Endothelial cell (in vitro differentiated cells): ENCODE results near the gene NAALADL2. TPM values are rescaled to one million over a fixed set of nuclear protein-coding genes. Genes with fewer than 3 reads are reported as not detected.

Experiments
- DNase-seq: peaks from one replicate; pipeline ENCODE4 v3.0.0; 2021; ENCODE audit warnings: low spot score
- H3K27ac Mint-ChIP-seq: one replicate; pipeline ENCODE4 v1.8.0; 2021; ENCODE audit warnings: mixed read lengths, inconsistent platforms; ENCODE audit not compliant: unreplicated experiment
- H3K27me3 Mint-ChIP-seq: one replicate; pipeline ENCODE4 v1.8.0; 2021; ENCODE audit warnings: mild to moderate bottlenecking, moderate library complexity, mixed read lengths, inconsistent platforms; ENCODE audit not compliant: unreplicated experiment
- H3K36me3 Mint-ChIP-seq: one replicate; pipeline ENCODE4 v1.8.0; 2021; ENCODE audit warnings: mild to moderate bottlenecking, low read depth, mixed read lengths, inconsistent platforms; ENCODE audit not compliant: unreplicated experiment
- H3K4me1 Mint-ChIP-seq: one replicate; pipeline ENCODE4 v1.8.0; 2021; ENCODE audit warnings: mild to moderate bottlenecking, mixed read lengths, inconsistent platforms; ENCODE audit not compliant: unreplicated experiment
- H3K4me3 Mint-ChIP-seq: one replicate; pipeline ENCODE4 v1.8.0; 2021; ENCODE audit warnings: mild to moderate bottlenecking, mixed read lengths, inconsistent platforms; ENCODE audit not compliant: unreplicated experiment
- H3K9me3 Mint-ChIP-seq: one replicate; pipeline ENCODE4 v1.8.0; 2021; ENCODE audit warnings: mixed read lengths, inconsistent platforms; ENCODE audit not compliant: unreplicated experiment
- CTCF ChIP-seq: fragments of 200-600 bp; sonication (generic); IDR thresholded peaks from one replicate; pipeline ENCODE4 v1.5.0; 2021; ENCODE audit warnings: antibody characterized with exemption; ENCODE audit not compliant: unreplicated experiment
- total RNA-seq: library from RNA; stranded (reverse); fragmentation: NEBNext Ultra II Directional; extraction: Animal tissue kit (Norgen Biotek cat#: 25700); gene quantifications from one replicate; pipeline ENCODE4 v1.2.1, GENCODE V29; 2021; ENCODE audit not compliant: unreplicated experiment

The NAALADL2 gene
- total RNA-seq, 1 donor from 2014 or later, result 3.5 TPM

GRCh38 chr3:175397372-175397771 lies 538.2 kb downstream of the NAALADL2 start:
- H3K27me3 Mint-ChIP-seq, result no peaks in the 10 kb centered on the region
- H3K9me3 Mint-ChIP-seq, result no peaks in the 10 kb centered on the region
- H3K4me1 Mint-ChIP-seq, result peaks cover 3% of the 10 kb centered on the region
- no peaks in the 10 kb centered on the region for H3K36me3 Mint-ChIP-seq
- H3K4me3 Mint-ChIP-seq, result no peak overlapping the region
- DNase-seq, result no peak
- no peak for TF ChIP-seq CTCF
- H3K27ac Mint-ChIP-seq, result no peak overlapping the region

GRCh38 chr3:175398676-175399075 lies 539.5 kb downstream of the NAALADL2 start:
- H3K36me3 Mint-ChIP-seq, result no peaks in the 10 kb centered on the region
- no peak for DNase-seq
- TF ChIP-seq CTCF, result no peak
- H3K9me3 Mint-ChIP-seq, result no peaks in the 10 kb centered on the region
- H3K27me3 Mint-ChIP-seq, result no peaks in the 10 kb centered on the region
- H3K4me1 Mint-ChIP-seq, result peaks cover 9% of the 10 kb centered on the region
- H3K4me3 Mint-ChIP-seq, result no peak overlapping the region
- H3K27ac Mint-ChIP-seq, result no peak overlapping the region

- Mint-ChIP-seq H3K36me3 (no peaks in the 10 kb centered on the region), H3K4me1 (peaks cover 9% of the 10 kb centered on the region), H3K9me3 (no peaks in the 10 kb centered on the region), H3K27me3 (no peaks in the 10 kb centered on the region), H3K4me3 (no peak overlapping the region), H3K27ac (no peak overlapping the region)
- no peak for DNase-seq
- TF ChIP-seq CTCF, result no peak
Measured at GRCh38 chr3:175399156-175399840, 540.2 kb downstream of the NAALADL2 start.

GRCh38 chr3:175404027-175404426 lies 544.9 kb downstream of the NAALADL2 start:
- Mint-ChIP-seq H3K27me3 (no peaks in the 10 kb centered on the region), H3K4me1 (peaks cover 6% of the 10 kb centered on the region), H3K27ac (no peak overlapping the region), H3K9me3 (no peaks in the 10 kb centered on the region), H3K36me3 (no peaks in the 10 kb centered on the region), H3K4me3 (no peak overlapping the region)
- DNase-seq, result no peak
- no peak for TF ChIP-seq CTCF

GRCh38 chr3:175404621-175405020 lies 545.5 kb downstream of the NAALADL2 start:
- Mint-ChIP-seq H3K4me3 (no peak overlapping the region), H3K36me3 (no peaks in the 10 kb centered on the region), H3K4me1 (peaks cover 6% of the 10 kb centered on the region), H3K9me3 (no peaks in the 10 kb centered on the region), H3K27ac (no peak overlapping the region), H3K27me3 (no peaks in the 10 kb centered on the region)
- no peak for DNase-seq
- TF ChIP-seq CTCF, result no peak
